ENCODE measurements around the gene CD48. TPM values are rescaled to one million over a fixed set of nuclear protein-coding genes. Genes with fewer than 3 reads are reported as not detected.

Gene CD48
- total and polyA plus RNA-seq, 7 experiments from 2014 or later: 200 to 438 (median 353) TPM

GRCh38 chr1:160744199-160744851 is 32.7 kb upstream of the CD48 start:
- no peaks in the 10 kb centered on the region for H3K27me3 Mint-ChIP-seq
- peak in 5 of 9 donors; percentile 22 to 50 (median 41) for DNase-seq
- peaks cover 0 to 22% (median 0%) of the 10 kb centered on the region in 5 donors for H3K36me3 Mint-ChIP-seq
- H3K9me3 Mint-ChIP-seq: peaks cover 0 to 2% (median 0%) of the 10 kb centered on the region in 11 donors
- ChIA-PET CTCF (interaction anchor here (0.9 to 2.2 kb wide), 9 partner anchors 19 to 367 kb away, joined by 3 to 12 read pairs (median 3); no protein-coding TSS in a partner anchor), POLR2A (interaction anchor here (0.5 to 1.7 kb wide), 6 partner anchors 11 to 102 kb away, joined by 3 to 5 read pairs (median 3); partner anchors contain the start of gene LY9)
- no peaks in the 10 kb centered on the region for H3K36me3 ChIP-seq (ENCODE audit: control insufficient read depth in 2 of 3, insufficient read depth in 3 of 3, low read length in 3 of 3)
- no peaks in the 10 kb centered on the region for H3K9me3 ChIP-seq (ENCODE audit: control insufficient read depth in 2 of 3, low read length in 3 of 3)
- H3K27ac ChIP-seq (ENCODE audit: low read depth, low read length): peak overlapping the region; percentile 32
- peak; percentile 65 for ATAC-seq
- H3K4me3 Mint-ChIP-seq: peak overlapping the region; percentile 53 to 79 (median 68)
- no peaks in the 10 kb centered on the region for H3K27me3 ChIP-seq (ENCODE audit: control insufficient read depth in 2 of 2, insufficient read depth in 2 of 2, low read length in 2 of 2)
- peaks cover 29 to 63% of the 10 kb centered on the region in 2 donors for H3K4me1 ChIP-seq (ENCODE audit: control insufficient read depth in 2 of 2, insufficient read depth in 2 of 2, low read length in 2 of 2)
- H3K27ac Mint-ChIP-seq: peak overlapping the region; percentile 70 to 92 (median 86)
- intact Hi-C loops (cut with micrococcal nuclease): loop anchor here (1.0 to 2.0 kb wide), 3 partner anchors 10 to 36 kb away; no protein-coding TSS in a partner anchor
- H3K4me1 Mint-ChIP-seq: peaks cover 39 to 86% (median 54%) of the 10 kb centered on the region in 7 donors
- H3K4me3 ChIP-seq (ENCODE audit: low read length): peak overlapping the region; percentile 27

- peaks cover 0 to 2% (median 0%) of the 10 kb centered on the region in 11 donors for H3K9me3 Mint-ChIP-seq
- DNase-seq (no peak), ATAC-seq (no peak)
- peaks cover 29 to 66% of the 10 kb centered on the region in 2 donors for H3K4me1 ChIP-seq (ENCODE audit: control insufficient read depth in 2 of 2, insufficient read depth in 2 of 2, low read length in 2 of 2)
- H3K9me3 ChIP-seq (ENCODE audit: control insufficient read depth in 2 of 3, low read length in 3 of 3): no peaks in the 10 kb centered on the region
- CTCF ChIA-PET: interaction anchor here (0.9 kb wide), 1 partner anchor 24 kb away, joined by 4 read pairs; no protein-coding TSS in a partner anchor
- no peaks in the 10 kb centered on the region for H3K27me3 ChIP-seq (ENCODE audit: control insufficient read depth in 2 of 2, insufficient read depth in 2 of 2, low read length in 2 of 2)
- intact Hi-C loops (cut with micrococcal nuclease): no loop called here
- H3K4me1 Mint-ChIP-seq: peaks cover 39 to 85% (median 44%) of the 10 kb centered on the region in 7 donors
- POLR2A ChIA-PET: interaction anchor here (0.8 kb wide), 1 partner anchor 11 kb away, joined by 4 read pairs; no protein-coding TSS in a partner anchor
- H3K36me3 Mint-ChIP-seq: peaks cover 0 to 19% (median 0%) of the 10 kb centered on the region in 5 donors
- H3K27ac Mint-ChIP-seq: peak overlapping the region in 7 of 9 donors; percentile 15 to 90 (median 63)
- no peak overlapping the region for H3K27ac ChIP-seq (ENCODE audit: low read depth, low read length)
- no peaks in the 10 kb centered on the region for H3K27me3 Mint-ChIP-seq
- H3K4me3 ChIP-seq (ENCODE audit: low read length): no peak overlapping the region
- peak overlapping the region in 6 of 10 donors; percentile 1 to 77 (median 31) for H3K4me3 Mint-ChIP-seq
- H3K36me3 ChIP-seq (ENCODE audit: control insufficient read depth in 2 of 3, insufficient read depth in 3 of 3, low read length in 3 of 3): no peaks in the 10 kb centered on the region
These were observed 31.6 kb upstream of the CD48 start for GRCh38 chr1:160743266-160743665.

- CTCF ChIA-PET: interaction anchor here (0.9 to 1.7 kb wide), 2 partner anchors 10 to 24 kb away, joined by 4 to 5 read pairs; no protein-coding TSS in a partner anchor
- Histone ChIP-seq H3K9me3 (ENCODE audit: control insufficient read depth in 2 of 3, low read length in 3 of 3) (no peaks in the 10 kb centered on the region), H3K27ac (ENCODE audit: low read depth, low read length) (no peak overlapping the region), H3K27me3 (ENCODE audit: control insufficient read depth in 2 of 2, insufficient read depth in 2 of 2, low read length in 2 of 2) (no peaks in the 10 kb centered on the region), H3K4me1 (ENCODE audit: control insufficient read depth in 2 of 2, insufficient read depth in 2 of 2, low read length in 2 of 2) (peaks cover 29 to 64% of the 10 kb centered on the region in 2 donors), H3K36me3 (ENCODE audit: control insufficient read depth in 2 of 3, insufficient read depth in 3 of 3, low read length in 3 of 3) (no peaks in the 10 kb centered on the region), H3K4me3 (ENCODE audit: low read length) (peak overlapping the region; percentile 15)
- Mint-ChIP-seq H3K36me3 (peaks cover 0 to 20% (median 0%) of the 10 kb centered on the region in 5 donors), H3K9me3 (peaks cover 0 to 7% (median 2%) of the 10 kb centered on the region in 11 donors), H3K27me3 (no peaks in the 10 kb centered on the region), H3K4me3 (peak overlapping the region in 7 of 10 donors; percentile 7 to 74 (median 27)), H3K4me1 (peaks cover 38 to 83% (median 45%) of the 10 kb centered on the region in 7 donors), H3K27ac (peak overlapping the region in 8 of 9 donors; percentile 15 to 90 (median 61))
- no peak for ATAC-seq
- POLR2A ChIA-PET: interaction anchor here (0.8 kb wide), 1 partner anchor 12 kb away, joined by 4 read pairs; no protein-coding TSS in a partner anchor
- intact Hi-C loops (cut with micrococcal nuclease): no loop called here
- no peak for DNase-seq
These were observed 31.0 kb upstream of the CD48 start for GRCh38 chr1:160742428-160743127.

GRCh38 chr1:160741612-160742348 is 30.2 kb upstream of the CD48 start:
- Mint-ChIP-seq H3K27me3 (no peaks in the 10 kb centered on the region), H3K27ac (peak overlapping the region in 4 of 9 donors; percentile 14 to 90 (median 74)), H3K4me3 (peak overlapping the region in 2 of 10 donors; percentile 57 to 58), H3K4me1 (peaks cover 38 to 77% (median 45%) of the 10 kb centered on the region in 7 donors), H3K36me3 (peaks cover 0 to 24% (median 4%) of the 10 kb centered on the region in 5 donors), H3K9me3 (peaks cover 0 to 15% (median 6%) of the 10 kb centered on the region in 11 donors)
- ChIA-PET POLR2A (no interaction called here), CTCF (interaction anchor here (0.8 to 1.7 kb wide), 2 partner anchors 9 to 11 kb away, joined by 4 to 5 read pairs; no protein-coding TSS in a partner anchor)
- no peak for ATAC-seq
- no peaks in the 10 kb centered on the region for H3K36me3 ChIP-seq (ENCODE audit: control insufficient read depth in 2 of 3, insufficient read depth in 3 of 3, low read length in 3 of 3)
- H3K9me3 ChIP-seq (ENCODE audit: control insufficient read depth in 2 of 3, low read length in 3 of 3): no peaks in the 10 kb centered on the region
- intact Hi-C loops (cut with micrococcal nuclease): no loop called here
- H3K27ac ChIP-seq (ENCODE audit: low read depth, low read length): no peak overlapping the region
- H3K27me3 ChIP-seq (ENCODE audit: control insufficient read depth in 2 of 2, insufficient read depth in 2 of 2, low read length in 2 of 2): no peaks in the 10 kb centered on the region
- peaks cover 29 to 57% of the 10 kb centered on the region in 2 donors for H3K4me1 ChIP-seq (ENCODE audit: control insufficient read depth in 2 of 2, insufficient read depth in 2 of 2, low read length in 2 of 2)
- H3K4me3 ChIP-seq (ENCODE audit: low read length): peak overlapping the region; percentile 15
- DNase-seq: no peak

GRCh38 chr1:160741092-160741501 is 29.5 kb upstream of the CD48 start:
- H3K36me3 ChIP-seq (ENCODE audit: control insufficient read depth in 2 of 3, insufficient read depth in 3 of 3, low read length in 3 of 3): no peaks in the 10 kb centered on the region
- H3K27ac Mint-ChIP-seq: peak overlapping the region in 3 of 9 donors; percentile 51 to 79 (median 60)
- H3K27me3 Mint-ChIP-seq: no peaks in the 10 kb centered on the region
- peaks cover 29 to 50% of the 10 kb centered on the region in 2 donors for H3K4me1 ChIP-seq (ENCODE audit: control insufficient read depth in 2 of 2, insufficient read depth in 2 of 2, low read length in 2 of 2)
- ATAC-seq (no peak), DNase-seq (no peak)
- H3K4me3 ChIP-seq (ENCODE audit: low read length): peak overlapping the region; percentile 25
- POLR2A ChIA-PET: interaction anchor here (1.0 kb wide), 1 partner anchor 16 kb away, joined by 4 read pairs; no protein-coding TSS in a partner anchor
- no peaks in the 10 kb centered on the region for H3K9me3 ChIP-seq (ENCODE audit: control insufficient read depth in 2 of 3, low read length in 3 of 3)
- H3K27ac ChIP-seq (ENCODE audit: low read depth, low read length): no peak overlapping the region
- CTCF ChIA-PET: interaction anchor here (0.8 to 1.7 kb wide), 2 partner anchors 8 to 10 kb away, joined by 4 to 5 read pairs; no protein-coding TSS in a partner anchor
- peaks cover 0 to 21% (median 7%) of the 10 kb centered on the region in 11 donors for H3K9me3 Mint-ChIP-seq
- peaks cover 0 to 26% (median 6%) of the 10 kb centered on the region in 5 donors for H3K36me3 Mint-ChIP-seq
- intact Hi-C loops (cut with micrococcal nuclease): no loop called here
- peaks cover 38 to 72% (median 45%) of the 10 kb centered on the region in 7 donors for H3K4me1 Mint-ChIP-seq
- H3K27me3 ChIP-seq (ENCODE audit: control insufficient read depth in 2 of 2, insufficient read depth in 2 of 2, low read length in 2 of 2): no peaks in the 10 kb centered on the region
- peak overlapping the region in 4 of 10 donors; percentile 5 to 58 (median 34) for H3K4me3 Mint-ChIP-seq
